Activated T-cell treated with anti-CD3 and anti-CD28 coated beads for 48 hours (primary cell): ENCODE data around the gene KLHL29.

Experiments
- DNase-seq: peaks from one replicate; pipeline ENCODE4 v3.0.0-alpha.2; 2020; ENCODE audit warnings: low read depth

The KLHL29 gene

GRCh38 chr2:23617167-23617810, 232.3 kb downstream of the KLHL29 start:
- no peak for DNase-seq

DNA sequence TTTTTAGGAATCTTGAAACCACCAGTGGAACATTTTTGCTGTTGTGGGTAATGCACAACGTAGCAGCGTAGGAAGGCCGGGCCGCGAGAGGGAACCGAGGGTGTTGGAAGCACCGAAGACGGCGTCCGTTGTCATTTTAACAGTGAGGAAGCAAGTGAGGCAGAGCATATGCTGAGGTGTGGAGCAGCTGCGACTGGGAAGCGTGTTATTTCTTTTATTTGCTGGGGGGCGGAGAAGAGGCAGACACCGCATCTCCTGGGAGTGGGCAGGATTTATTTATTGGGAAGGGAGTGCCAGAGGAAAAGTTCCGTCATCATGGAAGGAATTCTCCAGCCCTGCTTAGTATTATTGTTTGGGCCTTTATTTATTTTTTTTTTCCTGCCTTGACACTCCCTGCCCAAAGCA, 232.8 kb downstream of the KLHL29 start:
- DNase-seq = no peak

- no peak for DNase-seq
Observed at GRCh38 chr2:23618265-23618664, 233.3 kb downstream of the KLHL29 start.

GRCh38 chr2:23618794-23619530, 234.0 kb downstream of the KLHL29 start:
- DNase-seq = no peak

DNA sequence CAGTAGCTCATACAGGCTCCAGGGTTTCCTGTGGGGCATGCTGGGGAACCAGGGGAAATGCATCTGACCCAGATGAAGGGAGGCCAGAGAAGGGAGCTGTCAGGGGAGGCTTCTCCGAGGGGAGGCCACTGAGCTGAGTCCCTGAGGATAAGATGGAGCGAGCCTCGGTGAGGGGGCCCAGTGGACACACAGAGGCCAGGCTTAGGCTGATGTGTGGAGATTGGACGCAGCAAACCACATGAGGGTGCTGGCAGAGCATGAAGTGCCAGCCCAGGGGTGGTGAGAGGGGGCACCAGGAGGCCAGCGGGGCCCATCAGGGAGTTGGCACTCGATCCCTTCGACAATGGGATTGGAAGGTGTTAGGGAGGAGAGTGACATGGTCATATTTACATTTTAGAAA, 235.0 kb downstream of the KLHL29 start:
- DNase-seq = no peak

DNA sequence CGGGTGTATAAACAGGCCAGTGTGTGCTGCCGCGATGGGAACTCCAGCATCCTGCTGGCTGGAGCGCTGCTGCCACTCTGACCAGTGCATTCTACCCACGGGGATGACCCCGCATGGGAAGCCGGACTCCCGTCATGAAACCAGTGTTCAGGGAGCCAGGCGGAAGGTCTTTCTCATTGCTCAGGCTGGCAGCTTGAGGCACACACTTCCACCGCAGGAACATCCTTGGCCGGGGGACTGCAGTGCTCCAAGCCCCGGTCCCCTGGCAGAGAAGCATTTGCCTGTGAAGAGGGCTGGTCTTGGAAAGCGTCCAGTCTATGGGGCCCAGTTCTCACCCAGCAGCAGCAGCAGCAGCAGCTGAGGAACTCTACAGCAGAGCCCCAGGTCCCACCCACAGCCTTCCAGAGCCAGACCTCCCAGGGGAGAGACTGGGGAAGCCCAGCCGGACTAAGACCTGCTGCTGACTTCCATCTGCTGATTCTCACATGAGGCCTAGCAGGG, 235.9 kb downstream of the KLHL29 start:
- no peak for DNase-seq

- no peak for DNase-seq
Observed at GRCh38 chr2:23621616-23622015, 236.6 kb downstream of the KLHL29 start.

DNA sequence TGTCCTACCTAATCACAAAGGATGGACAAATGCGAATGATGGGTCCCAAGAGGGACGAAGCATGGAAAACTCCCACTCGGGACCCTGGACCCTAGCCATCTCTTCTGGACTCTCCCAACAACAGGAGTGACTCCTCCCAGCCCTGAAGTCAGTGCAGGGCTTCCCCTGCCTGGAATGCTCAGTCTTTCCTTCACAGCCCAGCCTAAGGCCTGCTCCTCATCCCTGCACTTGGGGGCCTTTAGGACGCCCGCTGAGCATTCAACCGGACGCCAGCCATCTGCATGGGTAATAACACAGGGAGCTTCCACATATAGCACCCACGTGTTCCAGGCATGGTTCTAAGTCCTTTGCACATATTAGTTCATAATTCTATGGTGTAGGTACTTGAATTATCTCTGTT, 237.5 kb downstream of the KLHL29 start:
- DNase-seq = no peak

DNA sequence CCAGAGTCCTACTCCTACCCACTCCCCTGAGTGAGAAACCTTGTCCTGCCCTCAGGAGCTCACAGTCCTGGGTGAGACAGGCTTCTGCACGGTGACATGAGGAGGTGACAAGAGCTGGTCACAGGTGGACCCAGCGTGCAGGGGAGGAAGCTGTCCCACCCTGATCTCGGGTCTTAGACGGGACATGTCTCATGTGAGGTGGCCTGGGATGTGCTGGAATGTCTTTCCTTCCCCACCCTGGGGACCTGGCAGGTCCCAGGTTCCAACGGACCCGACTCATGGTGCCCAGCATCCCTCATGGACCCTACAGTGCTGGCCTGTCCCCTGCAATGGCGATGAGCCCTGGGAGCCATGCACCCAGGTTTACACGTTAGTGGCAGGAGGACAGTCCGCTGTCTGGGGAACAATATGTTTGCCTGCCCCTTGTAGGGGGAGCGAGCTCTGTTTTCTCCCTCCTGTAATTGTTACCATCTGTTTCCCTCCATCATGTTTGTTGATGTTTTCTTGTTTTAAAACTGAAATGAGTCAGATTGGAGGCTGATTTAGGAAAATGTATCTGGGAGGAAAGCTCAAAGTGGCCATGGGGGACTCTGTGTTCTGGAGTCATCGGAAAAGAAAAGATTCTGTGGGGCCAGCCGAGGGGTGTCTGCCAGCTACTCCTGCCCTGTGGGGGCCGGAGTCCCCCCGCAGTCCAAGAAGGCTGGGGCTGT, 238.1 kb downstream of the KLHL29 start:
- no peak for DNase-seq

DNA sequence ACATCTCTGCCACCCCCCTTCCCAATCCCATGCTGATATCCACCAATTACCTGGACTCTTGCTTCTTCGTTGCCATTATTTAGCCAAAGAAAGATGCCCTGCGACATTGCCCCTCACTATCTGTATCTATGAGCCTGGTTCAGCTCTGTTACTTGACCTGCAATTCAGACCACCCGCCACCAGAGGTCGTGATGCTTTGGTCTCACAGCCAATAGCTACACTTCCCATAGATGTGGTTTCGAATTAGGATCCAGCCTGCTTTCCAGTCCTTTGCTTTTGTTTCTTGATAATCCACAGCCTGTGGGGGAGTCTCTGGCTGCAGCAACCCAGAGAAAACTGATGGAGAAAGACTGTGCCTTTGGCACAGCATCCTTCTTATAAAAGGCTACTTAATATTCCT, 239.4 kb downstream of the KLHL29 start:
- peak; percentile 35 for DNase-seq

- no peak for DNase-seq
Observed at GRCh38 chr2:23624915-23625314, 239.9 kb downstream of the KLHL29 start.

GRCh38 chr2:23625726-23626125, 240.7 kb downstream of the KLHL29 start:
- no peak for DNase-seq

- no peak for DNase-seq
Observed at GRCh38 chr2:23626701-23627230, 241.8 kb downstream of the KLHL29 start.

DNA sequence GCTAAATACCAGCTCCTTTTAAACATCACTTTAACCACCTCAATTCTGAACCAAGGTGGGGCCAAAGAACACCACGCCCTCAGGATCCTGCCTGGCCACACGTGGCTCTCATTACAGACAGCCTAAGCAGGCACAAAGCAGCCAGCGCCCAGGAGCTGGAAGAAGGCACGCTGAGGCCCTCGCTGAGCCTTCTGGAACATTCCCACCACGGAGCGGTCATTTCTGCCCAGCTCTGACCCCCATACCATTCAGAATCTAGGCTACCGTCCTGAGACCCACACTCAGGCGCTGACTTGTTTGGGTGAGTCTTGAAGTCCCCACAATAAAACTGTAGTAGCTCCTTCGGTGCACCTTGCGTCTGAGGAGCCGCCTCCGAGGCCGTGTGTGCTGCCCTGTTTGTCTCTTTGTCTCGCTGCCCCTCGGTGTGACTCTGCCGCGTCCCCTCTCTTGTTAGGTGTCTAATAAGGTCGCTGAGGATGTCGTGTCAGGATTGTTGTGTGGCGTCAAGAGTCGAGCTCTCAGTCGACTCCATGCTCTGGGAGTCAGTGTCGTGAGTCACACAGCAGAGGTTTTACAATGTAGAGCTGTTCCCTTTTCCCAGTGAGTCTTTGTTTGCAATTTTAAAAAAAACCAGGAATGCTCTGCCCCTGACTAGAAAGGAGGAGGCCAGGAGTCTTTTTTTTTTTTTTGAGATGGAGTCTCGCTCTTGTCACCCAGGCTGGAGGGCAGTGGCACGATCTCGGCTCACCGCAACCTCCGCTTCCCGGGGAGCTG, 242.4 kb downstream of the KLHL29 start:
- no peak for DNase-seq

GRCh38 chr2:23628926-23629771, 244.2 kb downstream of the KLHL29 start:
- no peak for DNase-seq

DNA sequence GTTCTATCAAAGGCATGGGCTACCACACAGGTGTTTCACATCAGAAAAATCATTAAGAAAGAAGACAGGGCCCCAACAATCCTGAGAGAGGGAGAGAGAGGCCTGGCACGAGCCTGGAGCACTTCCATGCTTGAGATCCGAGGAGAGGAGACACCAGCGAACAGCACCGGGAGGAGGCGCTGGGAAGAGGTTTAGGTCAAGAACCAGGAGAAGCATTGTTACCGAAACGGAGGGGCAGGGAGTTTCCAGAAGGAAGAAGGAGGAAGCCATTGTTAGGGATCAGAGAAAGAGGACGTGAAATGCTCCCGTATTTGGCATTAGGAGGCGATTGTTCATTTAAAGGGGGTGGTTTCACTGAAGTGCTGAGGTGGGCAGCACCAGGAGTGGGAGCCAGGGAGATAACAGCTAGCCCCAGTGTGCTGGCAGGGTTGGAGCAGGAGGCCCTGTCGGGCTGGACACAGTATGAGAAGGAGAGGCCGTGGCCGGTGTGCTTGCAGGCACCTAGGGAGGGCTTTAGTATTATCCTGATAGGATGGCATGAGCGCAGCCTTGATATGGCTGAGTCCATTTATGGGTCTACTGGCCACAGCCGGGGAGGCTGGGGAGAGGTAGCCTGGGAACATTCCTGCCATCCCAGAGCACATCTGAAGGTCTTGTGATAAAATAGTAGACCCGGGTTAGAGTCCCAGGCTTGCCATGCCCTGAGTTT, 244.9 kb downstream of the KLHL29 start:
- no peak for DNase-seq

- no peak for DNase-seq
Observed at GRCh38 chr2:23630961-23631360, 246.0 kb downstream of the KLHL29 start.

DNA sequence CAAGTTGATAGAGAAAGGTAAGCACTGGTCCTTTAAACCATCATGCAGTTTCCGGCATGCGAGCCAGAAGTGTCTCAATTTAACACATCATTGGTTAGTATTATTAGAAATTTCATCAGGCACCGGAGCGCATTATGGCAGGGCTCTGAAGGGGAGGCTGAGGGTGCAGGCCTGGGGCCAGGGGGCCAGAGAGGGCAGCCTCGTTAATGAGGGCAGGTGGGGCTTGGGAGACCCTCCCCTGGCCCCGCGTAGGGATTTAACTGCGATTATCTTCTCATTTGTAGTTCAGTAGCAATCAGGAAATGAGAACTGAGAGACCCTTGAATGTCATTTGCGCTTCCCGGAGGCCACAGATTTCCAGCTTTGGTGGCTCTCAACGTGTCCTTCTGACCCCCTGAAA, 246.4 kb downstream of the KLHL29 start:
- DNase-seq = no peak

DNA sequence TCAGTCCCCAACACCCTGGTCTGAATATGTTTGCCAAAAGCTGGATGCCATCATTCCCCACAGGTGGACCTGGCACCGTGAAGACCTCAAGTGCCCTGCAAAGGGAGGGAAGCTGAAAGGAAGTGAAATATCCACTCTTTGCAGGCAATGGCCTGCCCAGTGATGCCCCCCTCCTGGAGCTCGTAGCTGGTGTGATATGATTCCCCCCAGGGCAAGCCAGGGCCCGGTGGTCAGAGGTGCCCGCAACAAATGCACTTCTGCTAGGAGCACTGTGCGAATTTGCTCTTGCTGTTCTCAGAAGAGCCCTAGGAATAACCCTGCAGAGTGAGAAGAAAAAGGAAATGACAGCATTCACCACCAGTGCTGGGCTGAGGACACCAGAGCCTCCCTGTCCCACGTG, 247.4 kb downstream of the KLHL29 start:
- DNase-seq = no peak

GRCh38 chr2:23632831-23633395, 247.9 kb downstream of the KLHL29 start:
- DNase-seq = no peak
